Skeletal muscle tissue (tissue), 4 donors: Measurements from ENCODE around the gene CDC42EP4. TPM values are rescaled to one million over a fixed set of nuclear protein-coding genes. Genes with fewer than 3 reads are reported as not detected.

Experiments
- H3K27ac ChIP-seq: one replicate; pipeline ENCODE4 v1.7.0; 2013; ENCODE audit warnings: mild to moderate bottlenecking, low read depth, low read length, inconsistent platforms
- H3K27me3 ChIP-seq, 3 donors: one replicate each; pipeline ENCODE4 v1.7.0; 2013; ENCODE audit warnings: low read length in 3 of 3; ENCODE audit not compliant: control insufficient read depth in 3 of 3, insufficient read depth in 3 of 3
- H3K36me3 ChIP-seq, 3 donors: one replicate each; pipeline ENCODE4 v1.7.0; 2013; ENCODE audit warnings: low read length in 3 of 3; ENCODE audit not compliant: control insufficient read depth in 3 of 3, insufficient read depth in 3 of 3
- H3K4me1 ChIP-seq, 3 donors: one replicate each; pipeline ENCODE4 v1.7.0; 2013; ENCODE audit warnings: low read length in 3 of 3, mild to moderate bottlenecking in 3 of 3; ENCODE audit not compliant: control insufficient read depth in 3 of 3, insufficient read depth in 3 of 3
- H3K4me3 ChIP-seq, 3 donors: one replicate each; pipeline ENCODE4 v1.7.0; 2013; ENCODE audit warnings: low read length in 3 of 3
- H3K9ac ChIP-seq, 3 donors: one replicate each; pipeline ENCODE4 v1.7.0; 2013; ENCODE audit warnings: low read length in 3 of 3, mild to moderate bottlenecking in 3 of 3, moderate library complexity in 2 of 3, low read depth in 1 of 3
- H3K9me3 ChIP-seq, 3 donors: one replicate each; pipeline ENCODE4 v1.7.0; 2013; ENCODE audit warnings: low read length in 3 of 3; ENCODE audit not compliant: control insufficient read depth in 3 of 3
- total RNA-seq: library from RNA; depleted of rRNA; stranded (reverse); fragments of >200 nt; gene quantifications from one replicate; pipeline ENCODE4 v1.2.3, GENCODE V29; 2014
- donor health status: Osteomylitis.

Gene CDC42EP4
- total RNA-seq, 1 donor from 2014 or later = 18.8 TPM

GRCh38 chr17:73278049-73278464 lies 33.7 kb downstream of the CDC42EP4 start:
- no peak overlapping the region for H3K27ac ChIP-seq
- H3K4me3 ChIP-seq = peak overlapping the region in 1 of 3 donors; percentile 14
- H3K27me3 ChIP-seq = peaks cover 0 to 6% (median 0%) of the 10 kb centered on the region in 3 donors
- no peaks in the 10 kb centered on the region for H3K36me3 ChIP-seq
- H3K4me1 ChIP-seq = peaks cover 8 to 17% (median 9%) of the 10 kb centered on the region in 3 donors
- H3K9ac ChIP-seq = peak overlapping the region in 1 of 3 donors; percentile 33
- no peaks in the 10 kb centered on the region for H3K9me3 ChIP-seq

GRCh38 chr17:73274490-73274889 lies 37.3 kb downstream of the CDC42EP4 start:
- Histone ChIP-seq H3K4me1 (peaks cover 8 to 14% (median 9%) of the 10 kb centered on the region in 3 donors), H3K9ac (no peak overlapping the region), H3K27ac (no peak overlapping the region), H3K27me3 (no peaks in the 10 kb centered on the region), H3K4me3 (no peak overlapping the region), H3K9me3 (no peaks in the 10 kb centered on the region), H3K36me3 (no peaks in the 10 kb centered on the region)

DNA sequence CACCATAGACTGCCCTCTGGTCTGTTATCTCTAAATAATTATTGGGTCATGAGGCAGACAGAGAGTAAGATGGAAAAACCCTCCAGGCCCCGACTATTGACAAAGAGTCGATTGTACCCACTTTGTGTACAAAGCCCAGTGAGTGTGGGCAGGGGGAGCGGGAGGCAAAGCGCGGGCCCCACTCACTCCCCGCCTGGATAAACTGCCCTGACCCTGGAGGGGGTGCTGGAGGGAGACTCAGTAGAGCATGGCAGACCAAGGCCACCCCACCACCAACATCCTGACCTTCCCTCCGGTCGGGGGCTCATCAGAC lies 38.9 kb downstream of the CDC42EP4 start:
- H3K27me3 ChIP-seq = no peaks in the 10 kb centered on the region
- peaks cover 0 to 1% (median 0%) of the 10 kb centered on the region in 3 donors for H3K4me1 ChIP-seq
- H3K9ac ChIP-seq = no peak overlapping the region
- H3K4me3 ChIP-seq = no peak overlapping the region
- H3K27ac ChIP-seq = no peak overlapping the region
- no peaks in the 10 kb centered on the region for H3K9me3 ChIP-seq
- no peaks in the 10 kb centered on the region for H3K36me3 ChIP-seq

- no peak overlapping the region for H3K9ac ChIP-seq
Measured at GRCh38 chr17:73271072-73271471, 40.7 kb downstream of the CDC42EP4 start.

DNA sequence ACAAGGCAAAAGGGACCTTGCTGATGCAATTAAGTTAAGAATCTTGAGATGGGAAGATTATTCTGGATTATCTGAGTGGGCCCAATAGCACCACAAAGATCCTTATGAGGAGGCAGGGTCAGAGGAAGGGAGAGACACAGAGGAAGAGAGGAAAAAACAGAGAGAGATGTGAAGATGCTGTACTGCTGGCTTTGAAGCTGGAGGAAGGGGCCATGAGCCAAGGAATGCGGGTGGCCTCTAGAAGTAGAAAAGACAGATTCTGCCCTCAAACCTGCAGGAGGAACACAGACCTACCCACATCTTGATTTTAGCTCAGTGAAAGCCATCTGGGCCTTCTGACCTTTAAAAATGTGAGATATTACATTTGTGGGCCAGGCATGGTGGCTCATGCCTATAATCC lies 42.0 kb downstream of the CDC42EP4 start:
- no peaks in the 10 kb centered on the region for H3K4me1 ChIP-seq
- no peaks in the 10 kb centered on the region for H3K9me3 ChIP-seq
- H3K36me3 ChIP-seq = no peaks in the 10 kb centered on the region
- no peaks in the 10 kb centered on the region for H3K27me3 ChIP-seq
- no peak overlapping the region for H3K27ac ChIP-seq
- H3K4me3 ChIP-seq = no peak overlapping the region
- no peak overlapping the region for H3K9ac ChIP-seq

More at GRCh38 chr17:73271072-73271471, 40.7 kb downstream of the CDC42EP4 start:
- no peaks in the 10 kb centered on the region for H3K27me3 ChIP-seq
- H3K4me3 ChIP-seq = no peak overlapping the region
- no peaks in the 10 kb centered on the region for H3K36me3 ChIP-seq
- H3K4me1 ChIP-seq = no peaks in the 10 kb centered on the region
- no peaks in the 10 kb centered on the region for H3K9me3 ChIP-seq
- H3K27ac ChIP-seq = no peak overlapping the region

- Histone ChIP-seq H3K27me3 (no peaks in the 10 kb centered on the region), H3K9me3 (no peaks in the 10 kb centered on the region), H3K36me3 (no peaks in the 10 kb centered on the region), H3K27ac (no peak overlapping the region), H3K4me1 (no peaks in the 10 kb centered on the region), H3K4me3 (no peak overlapping the region), H3K9ac (no peak overlapping the region)
Measured at GRCh38 chr17:73269329-73269615, 42.5 kb downstream of the CDC42EP4 start.

DNA sequence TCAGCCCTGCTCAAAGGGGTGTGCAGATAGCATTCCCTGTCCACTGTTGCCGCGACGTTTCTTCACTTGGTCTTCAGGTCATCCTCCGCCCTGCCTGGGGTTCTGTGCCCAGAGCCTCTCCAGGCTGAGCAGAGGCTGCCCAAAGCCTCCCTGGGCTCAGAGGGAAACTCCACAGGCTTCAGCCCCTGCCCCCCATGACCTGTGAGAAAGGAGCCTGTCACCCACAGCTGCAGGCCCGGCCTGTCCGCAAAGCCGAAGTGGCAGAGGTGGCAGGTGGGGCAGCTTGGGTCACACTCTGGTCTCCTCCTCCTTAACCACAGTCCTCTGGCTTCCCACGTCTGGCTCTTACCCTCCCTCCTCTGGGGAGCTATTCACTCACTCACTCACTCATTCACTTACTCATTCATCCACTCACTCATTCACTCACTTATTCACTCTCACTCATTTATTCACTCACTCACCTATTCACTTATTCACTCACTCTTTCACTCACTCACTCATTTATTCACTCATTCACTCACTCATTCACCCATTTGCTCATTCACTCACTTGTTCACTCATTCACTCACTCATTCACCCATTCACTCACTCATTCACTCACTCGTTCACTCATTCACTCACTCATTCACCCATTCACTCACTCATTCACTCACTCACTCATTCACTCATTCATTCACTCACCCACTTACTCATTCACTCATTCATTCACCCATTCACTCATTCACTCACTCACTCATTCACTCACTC lies 43.0 kb downstream of the CDC42EP4 start:
- Histone ChIP-seq H3K36me3 (no peaks in the 10 kb centered on the region), H3K9ac (no peak overlapping the region), H3K9me3 (no peaks in the 10 kb centered on the region), H3K27me3 (no peaks in the 10 kb centered on the region), H3K4me3 (no peak overlapping the region), H3K4me1 (no peaks in the 10 kb centered on the region), H3K27ac (no peak overlapping the region)

GRCh38 chr17:73267648-73268537 lies 43.9 kb downstream of the CDC42EP4 start:
- H3K9ac ChIP-seq = no peak overlapping the region
- H3K4me1 ChIP-seq = no peaks in the 10 kb centered on the region
- no peak overlapping the region for H3K4me3 ChIP-seq
- no peaks in the 10 kb centered on the region for H3K27me3 ChIP-seq
- H3K36me3 ChIP-seq = no peaks in the 10 kb centered on the region
- no peak overlapping the region for H3K27ac ChIP-seq
- H3K9me3 ChIP-seq = no peaks in the 10 kb centered on the region

- H3K9ac ChIP-seq = no peak overlapping the region
- no peak overlapping the region for H3K27ac ChIP-seq
- no peak overlapping the region for H3K4me3 ChIP-seq
Measured at GRCh38 chr17:73266796-73267195, 45.0 kb downstream of the CDC42EP4 start.

More at GRCh38 chr17:73266796-73267195, 45.0 kb downstream of the CDC42EP4 start:
- H3K27me3 ChIP-seq = no peaks in the 10 kb centered on the region
- no peaks in the 10 kb centered on the region for H3K4me1 ChIP-seq
- no peaks in the 10 kb centered on the region for H3K9me3 ChIP-seq
- no peaks in the 10 kb centered on the region for H3K36me3 ChIP-seq
